Stimulated activated CD4-positive, alpha-beta T cell treated with anti-CD3 and anti-CD28 coated beads, Interleukin-1b, Interleukin-23, amount 100 ng/mL, for 1 hour (primary cell): Measurements from ENCODE around the gene ZNF74.

Experiments used
- DNase-seq, 2 donors: peaks; one replicate each; pipeline ENCODE4 v3.0.0-alpha.2; 2020; ENCODE audit warnings: low read depth in 2 of 2

ZNF74 gene

GRCh38 chr22:20432244-20432686, 38.3 kb downstream of the ZNF74 start:
- no peak for DNase-seq

DNA sequence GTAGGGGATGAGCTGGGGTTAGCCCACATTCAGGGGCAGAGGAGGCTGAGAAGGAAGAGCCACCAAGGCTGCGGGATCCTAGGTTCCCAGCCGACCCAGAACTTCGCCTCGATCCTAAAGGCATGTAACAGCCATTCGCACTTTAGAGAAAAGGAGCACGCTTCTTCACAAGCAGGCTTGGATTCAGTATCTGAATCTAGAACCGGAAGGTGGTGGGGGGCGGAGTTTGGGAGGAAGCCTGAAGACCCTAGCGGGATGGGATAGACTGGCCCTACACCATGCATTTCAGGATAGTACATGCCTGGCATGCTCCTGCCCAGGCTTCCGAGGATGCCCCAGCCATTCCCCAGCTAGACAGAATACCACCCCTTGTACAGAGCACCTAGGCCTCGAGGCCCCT, 39.2 kb downstream of the ZNF74 start:
- no peak for DNase-seq

- no peak for DNase-seq
These were observed 39.8 kb downstream of the ZNF74 start for GRCh38 chr22:20433686-20434241.

GRCh38 chr22:20434264-20434751, 40.4 kb downstream of the ZNF74 start:
- no peak for DNase-seq

DNA sequence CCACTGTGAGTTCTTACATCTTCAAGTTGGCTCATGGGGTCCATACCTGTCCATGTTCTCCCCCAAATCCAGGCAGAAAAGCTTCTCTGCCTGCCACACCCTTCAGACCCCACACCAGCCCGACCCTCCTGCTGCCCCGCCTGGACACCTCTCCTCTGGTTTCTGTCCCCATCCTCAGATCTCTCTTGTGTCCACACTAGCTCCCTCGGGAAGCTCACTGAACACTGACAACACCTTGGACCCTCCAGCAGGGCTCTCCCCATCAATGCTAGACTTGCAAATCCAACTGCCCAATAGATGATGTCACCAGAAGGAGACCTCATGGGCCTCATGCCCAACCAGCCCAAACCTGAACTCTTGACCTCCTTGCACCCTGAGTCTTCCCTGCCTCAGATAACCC, 40.8 kb downstream of the ZNF74 start:
- DNase-seq: no peak

DNA sequence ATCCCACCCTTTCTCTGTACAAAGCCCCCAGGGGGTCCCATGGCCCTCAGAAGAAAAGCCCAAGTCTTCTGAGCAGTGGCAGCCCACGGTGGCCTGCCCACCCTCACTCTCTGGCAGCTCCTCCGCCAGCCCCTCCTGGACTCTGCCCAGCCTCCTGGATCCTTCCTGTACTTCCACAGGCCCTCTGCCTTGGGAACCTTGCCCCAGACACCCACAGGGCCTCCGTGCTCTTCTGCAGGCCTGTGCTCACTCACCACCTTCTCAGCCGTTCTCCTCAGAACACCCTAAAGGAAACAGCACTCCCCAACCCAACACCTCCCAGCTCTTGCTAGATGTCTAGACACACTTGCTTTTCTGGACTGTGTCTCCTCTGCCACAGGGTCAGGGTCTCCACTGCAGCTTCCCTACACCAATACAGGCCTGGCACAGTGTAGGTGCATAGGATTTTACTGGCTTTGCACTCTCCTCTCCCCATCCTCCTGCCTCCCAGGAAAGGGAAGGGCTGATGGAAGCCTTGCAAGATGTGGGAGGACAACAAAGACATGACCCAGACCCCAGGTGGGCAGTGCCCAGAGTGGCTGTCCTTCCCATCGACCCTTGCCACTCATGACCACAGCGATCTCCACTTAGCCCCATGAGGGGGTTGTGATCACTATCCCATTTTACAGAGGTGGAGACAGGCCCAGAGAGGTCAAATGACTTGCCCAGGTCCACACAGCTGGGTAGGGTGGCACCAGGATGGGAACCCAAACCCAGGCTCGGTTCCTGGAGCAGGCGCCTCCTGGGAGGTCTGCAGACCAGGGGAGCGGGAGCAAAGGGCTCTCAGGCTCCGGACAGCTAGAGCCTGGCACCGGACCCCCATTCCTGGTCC, 41.7 kb downstream of the ZNF74 start:
- no peak for DNase-seq

DNA sequence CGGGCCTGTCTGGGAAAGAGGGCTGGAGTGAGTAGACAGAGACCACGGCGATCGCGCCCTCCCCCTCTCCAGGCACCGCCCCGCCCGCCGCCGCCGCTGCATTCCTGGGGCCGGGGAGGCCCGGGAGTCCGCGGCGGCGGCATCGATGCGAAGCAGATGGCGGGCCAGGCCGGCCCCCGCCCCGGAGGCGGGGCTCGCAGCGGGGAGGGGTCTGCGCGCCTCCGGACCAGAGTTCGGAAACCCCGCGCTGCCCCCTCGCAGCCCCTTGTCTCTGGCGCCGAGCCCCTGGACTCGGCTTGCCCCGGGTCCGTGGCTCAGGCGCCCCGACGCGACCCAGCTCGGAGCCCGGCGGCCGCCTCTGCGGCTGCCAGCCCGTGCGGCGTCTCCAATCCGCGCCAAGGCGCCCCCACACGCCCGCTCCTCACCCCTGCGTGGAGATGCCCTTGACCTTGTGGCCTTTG, 42.4 kb downstream of the ZNF74 start:
- DNase-seq: no peak

DNA sequence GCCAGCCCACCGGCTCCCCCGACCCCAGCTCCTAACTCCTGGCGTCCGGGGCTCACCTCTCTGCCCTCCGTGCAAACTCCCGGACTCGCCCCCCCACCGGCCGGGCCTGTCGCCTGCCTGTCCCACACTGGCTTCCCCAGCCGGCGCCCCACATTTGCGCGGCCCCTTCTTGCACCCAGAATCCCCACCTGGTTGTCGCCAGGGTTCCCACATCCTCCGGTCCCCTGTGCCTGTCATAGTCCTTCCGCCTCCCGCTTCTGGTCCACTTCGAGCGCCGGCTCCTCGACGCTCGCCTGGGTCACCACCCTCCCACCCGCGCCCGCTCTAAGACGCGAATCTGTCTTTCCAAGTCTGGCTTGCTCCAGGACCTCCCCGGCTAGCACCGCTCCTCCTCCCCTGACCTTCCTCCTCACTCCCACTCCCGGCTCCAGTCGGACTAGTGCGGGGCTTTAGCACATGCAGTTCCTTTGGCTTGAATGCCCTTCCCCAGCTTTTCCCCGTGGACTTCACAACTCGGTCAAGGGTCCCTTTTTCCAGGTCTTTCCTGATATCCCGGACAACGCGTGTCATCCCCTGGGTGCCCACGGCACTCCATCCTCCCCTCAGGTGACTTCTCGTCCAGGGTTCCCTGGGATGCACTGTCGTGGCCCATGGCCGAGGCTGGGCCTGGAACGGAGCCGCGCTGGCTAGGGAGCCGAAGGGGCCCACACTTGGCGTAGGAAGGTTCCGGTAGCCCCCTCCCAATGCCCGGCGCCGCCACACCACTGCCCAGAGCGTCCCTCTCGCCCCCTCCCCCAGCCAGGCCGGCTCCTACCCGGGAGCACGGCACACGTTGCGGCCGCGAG, 43.0 kb downstream of the ZNF74 start:
- DNase-seq: no peak

GRCh38 chr22:20437613-20438426, 43.9 kb downstream of the ZNF74 start, which contains the start of gene SCARF2:
Gene SCARF2 (minus strand): TSS chr22:20437825. CDS start chr22:20437754, 71 bp downstream.
- DNase-seq: no peak

- DNase-seq: no peak
These were observed 44.4 kb downstream of the ZNF74 start for GRCh38 chr22:20438427-20438677.

- no peak for DNase-seq
These were observed 44.9 kb downstream of the ZNF74 start for GRCh38 chr22:20438678-20439492.

GRCh38 chr22:20439556-20439927, 45.6 kb downstream of the ZNF74 start:
- no peak for DNase-seq

DNA sequence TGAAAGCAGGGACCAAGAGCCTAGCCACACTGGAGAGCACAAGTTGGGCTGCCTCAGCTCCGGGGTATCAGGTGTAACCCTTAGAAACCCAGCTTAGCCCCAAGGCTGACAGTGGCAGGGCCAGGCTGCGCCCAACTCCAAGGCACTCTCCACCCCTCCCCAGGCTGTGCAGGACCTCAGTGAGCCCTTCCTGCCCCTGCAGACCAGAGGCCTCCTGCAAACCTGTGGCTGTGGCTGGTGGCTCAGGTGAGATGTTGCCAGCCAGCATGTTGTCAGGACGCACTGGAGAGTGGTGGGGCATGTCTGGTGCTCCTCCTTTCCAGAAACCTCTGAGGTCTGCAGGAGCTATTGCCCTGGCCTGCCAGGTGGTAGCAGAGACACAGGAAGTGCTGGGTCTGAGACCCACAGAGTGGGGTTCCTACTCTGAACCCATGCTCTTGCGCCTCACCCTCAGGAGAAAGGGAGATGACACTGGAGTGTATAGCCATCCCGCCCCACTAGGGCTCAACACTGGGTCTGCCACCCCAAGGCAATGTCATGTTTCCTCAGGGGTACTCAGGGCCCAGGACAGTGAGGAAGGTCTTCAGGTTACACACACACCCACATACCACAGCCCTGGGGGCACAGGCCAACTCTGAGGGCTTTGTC, 46.1 kb downstream of the ZNF74 start:
- no peak for DNase-seq

GRCh38 chr22:20440637-20441591, 47.0 kb downstream of the ZNF74 start:
- DNase-seq: no peak

DNA sequence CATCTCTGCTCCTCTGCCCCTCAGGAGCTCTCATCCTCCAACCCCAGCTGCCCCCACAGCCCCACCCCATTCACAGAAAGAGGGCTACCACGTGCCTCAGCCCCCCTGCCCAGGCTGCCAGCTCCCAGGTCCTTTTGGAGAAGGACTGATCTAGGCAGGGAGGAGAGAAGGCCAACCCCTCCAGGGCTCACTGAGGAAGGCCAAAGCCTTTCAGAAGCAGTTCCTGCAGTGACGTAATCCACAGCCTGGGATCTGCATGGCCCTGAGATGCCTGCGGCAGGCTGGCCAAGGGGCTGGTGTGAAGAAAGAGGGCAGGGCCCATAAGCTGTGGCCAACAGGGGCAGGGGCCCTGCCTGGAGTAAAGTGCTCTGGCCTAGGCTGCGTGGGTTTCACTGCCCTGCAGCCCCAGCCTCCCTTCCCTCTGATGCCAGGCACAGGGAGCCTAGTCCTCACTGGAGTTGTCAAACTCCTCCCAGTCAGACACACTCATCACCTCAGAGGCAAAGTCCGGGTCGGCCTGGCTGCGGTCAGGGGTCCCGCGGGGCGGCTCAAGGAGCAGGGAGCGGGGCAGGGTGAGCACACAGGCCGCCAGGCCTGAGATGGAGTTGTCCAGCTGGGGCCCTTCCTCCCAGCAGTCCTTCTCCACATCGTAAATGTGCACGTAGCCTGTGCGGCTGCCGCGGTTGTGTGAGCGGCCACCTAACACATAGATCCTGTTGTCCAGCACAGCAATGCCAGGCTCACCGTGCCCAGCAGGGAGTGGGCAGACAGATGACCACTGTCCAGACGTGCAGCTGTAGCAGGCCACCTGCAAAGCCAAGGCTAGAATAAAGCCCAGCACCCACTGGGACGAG, 47.9 kb downstream of the ZNF74 start:
- no peak for DNase-seq

GRCh38 chr22:20442485-20443284, 48.7 kb downstream of the ZNF74 start:
- DNase-seq: no peak

DNA sequence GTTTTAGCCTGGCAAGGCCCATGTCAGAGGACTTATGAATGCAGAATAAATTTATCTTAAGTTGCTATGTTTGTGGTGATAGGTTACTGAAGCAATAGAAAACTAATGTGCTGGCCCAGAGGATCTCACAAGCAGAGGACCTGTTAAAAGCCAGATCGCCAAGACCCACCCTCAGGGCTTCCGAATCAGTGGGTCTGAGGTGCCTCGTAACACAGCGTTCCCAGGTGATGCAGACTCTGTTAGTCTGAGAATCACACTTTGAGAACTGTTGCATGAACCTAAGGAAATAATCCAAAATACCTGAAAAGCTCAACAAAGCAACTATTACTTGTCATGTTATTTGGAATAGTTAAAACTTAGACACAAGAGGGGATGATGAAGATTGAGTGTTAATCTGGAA, 50.4 kb downstream of the ZNF74 start:
- DNase-seq: no peak
